ENCODE data around the gene YIPF4.
"Not testable (repeated sequence)": the region's sequence is repeated elsewhere in the genome, so short reads cannot be mapped to it uniquely, and the experiment has no call there.

The YIPF4 gene

DNA sequence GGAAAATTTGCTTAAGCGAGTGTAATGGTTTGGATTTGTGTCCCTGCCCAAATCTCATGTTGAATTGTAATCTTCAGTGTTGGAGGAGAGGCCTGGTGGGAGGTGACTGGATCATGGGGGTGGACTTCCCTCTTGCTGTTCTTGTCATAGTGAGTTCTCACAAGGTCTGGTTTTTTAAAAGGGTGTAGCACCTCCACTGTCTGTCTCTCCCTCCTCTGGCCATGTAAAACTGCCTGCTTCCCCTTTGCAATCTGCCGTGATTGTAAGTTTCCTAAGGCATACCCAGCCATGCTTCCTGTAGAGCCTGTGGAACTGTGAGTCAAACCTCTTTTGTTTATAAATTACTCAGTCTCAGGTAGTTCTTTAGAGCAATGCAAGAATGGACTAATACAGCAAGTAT lies 6.6 kb downstream of the YIPF4 start:
- TF ChIP-seq, protein P1, sequence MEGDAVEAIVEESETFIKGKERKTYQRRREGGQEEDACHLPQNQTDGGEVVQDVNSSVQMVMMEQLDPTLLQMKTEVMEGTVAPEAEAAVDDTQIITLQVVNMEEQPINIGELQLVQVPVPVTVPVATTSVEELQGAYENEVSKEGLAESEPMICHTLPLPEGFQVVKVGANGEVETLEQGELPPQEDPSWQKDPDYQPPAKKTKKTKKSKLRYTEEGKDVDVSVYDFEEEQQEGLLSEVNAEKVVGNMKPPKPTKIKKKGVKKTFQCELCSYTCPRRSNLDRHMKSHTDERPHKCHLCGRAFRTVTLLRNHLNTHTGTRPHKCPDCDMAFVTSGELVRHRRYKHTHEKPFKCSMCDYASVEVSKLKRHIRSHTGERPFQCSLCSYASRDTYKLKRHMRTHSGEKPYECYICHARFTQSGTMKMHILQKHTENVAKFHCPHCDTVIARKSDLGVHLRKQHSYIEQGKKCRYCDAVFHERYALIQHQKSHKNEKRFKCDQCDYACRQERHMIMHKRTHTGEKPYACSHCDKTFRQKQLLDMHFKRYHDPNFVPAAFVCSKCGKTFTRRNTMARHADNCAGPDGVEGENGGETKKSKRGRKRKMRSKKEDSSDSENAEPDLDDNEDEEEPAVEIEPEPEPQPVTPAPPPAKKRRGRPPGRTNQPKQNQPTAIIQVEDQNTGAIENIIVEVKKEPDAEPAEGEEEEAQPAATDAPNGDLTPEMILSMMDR (IDR thresholded peaks at IDR 0.05; ENCODE audit: low read depth, low read length), result no peak
- DNase-seq (ENCODE audit: extremely low read depth, low read depth), result no peak

DNA sequence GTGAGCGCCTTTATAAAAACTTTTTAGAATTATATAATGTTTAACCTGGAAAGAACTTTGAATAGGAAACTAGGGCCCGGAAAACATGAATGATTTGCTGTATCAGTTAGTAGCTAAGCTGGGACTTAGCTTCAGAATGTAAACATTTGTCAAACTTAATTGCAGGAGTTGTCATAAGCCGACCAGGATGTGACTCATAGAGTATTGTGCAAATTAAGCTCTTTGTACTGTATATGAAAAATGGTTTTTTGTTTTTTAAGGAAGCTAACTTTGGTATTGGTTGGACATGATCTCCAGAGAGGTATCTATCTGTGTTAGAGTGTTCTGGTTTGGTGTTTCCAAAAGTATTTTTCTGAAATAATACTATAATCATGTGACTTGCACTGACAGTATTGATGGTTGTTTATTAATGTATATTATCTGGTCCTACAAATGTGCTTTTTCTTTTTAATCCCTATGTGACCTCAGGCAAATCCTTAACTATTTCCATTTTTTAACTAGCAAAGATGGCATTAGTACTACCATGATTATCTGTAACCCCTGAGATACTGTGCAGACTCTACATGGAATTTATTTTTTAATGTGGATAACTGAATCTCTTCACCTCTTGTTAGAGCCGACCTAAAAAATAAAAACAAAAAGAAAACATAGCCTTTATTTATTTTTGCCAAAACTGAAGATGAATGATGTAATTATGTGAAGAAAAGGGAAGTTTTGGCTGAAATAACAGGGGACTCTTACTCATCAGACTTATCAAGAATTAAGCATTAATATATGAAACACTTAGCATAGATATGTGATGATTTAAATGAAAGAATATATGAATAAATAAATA lies 11.7 kb downstream of the YIPF4 start:
- TF ChIP-seq, protein P1 (IDR thresholded peaks at IDR 0.05; ENCODE audit: low read depth, low read length), result no peak
- peak; percentile 49 for DNase-seq (ENCODE audit: extremely low read depth, low read depth)

DNA sequence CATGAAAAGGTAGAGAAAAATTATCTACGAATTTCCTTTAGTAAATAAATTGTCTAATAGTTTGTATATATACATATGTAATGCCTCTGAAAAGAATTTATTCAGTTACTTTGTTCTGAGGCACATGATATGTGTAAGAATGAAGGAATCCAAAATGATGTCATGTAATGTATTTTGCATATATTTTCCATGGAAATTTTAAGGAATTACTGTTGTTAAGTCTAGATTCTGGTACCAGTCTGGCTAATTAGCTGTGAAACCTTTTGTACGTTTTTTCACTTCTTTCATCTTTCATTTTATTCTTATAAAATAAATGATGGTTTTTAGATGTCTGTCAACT lies 12.3 kb downstream of the YIPF4 start:
- DNase-seq (ENCODE audit: extremely low read depth, low read depth), result no peak
- TF ChIP-seq, protein P1 (IDR thresholded peaks at IDR 0.05; ENCODE audit: low read depth, low read length), result no peak

DNA sequence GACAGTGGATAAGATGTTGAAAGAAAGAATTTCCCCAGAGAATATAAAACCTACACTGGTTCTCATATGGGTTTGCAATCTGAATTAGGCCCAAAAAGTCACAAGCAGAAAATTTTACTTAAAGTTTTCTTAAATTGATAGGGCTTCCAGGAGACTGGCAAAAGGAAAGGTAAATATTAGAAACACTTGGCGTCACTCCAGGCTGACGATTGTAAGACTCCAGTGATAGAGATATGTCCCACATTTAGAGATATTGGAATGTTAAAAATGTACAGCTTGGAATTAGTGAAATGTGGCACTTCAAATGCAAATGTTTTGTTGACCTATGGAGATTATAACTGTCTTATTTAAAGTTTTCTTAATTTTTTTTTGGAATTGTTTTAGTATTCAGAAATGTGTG lies 14.0 kb downstream of the YIPF4 start:
- TF ChIP-seq, protein P1 (IDR thresholded peaks at IDR 0.05; ENCODE audit: low read depth, low read length), result no peak
- no peak for DNase-seq (ENCODE audit: extremely low read depth, low read depth)

DNA sequence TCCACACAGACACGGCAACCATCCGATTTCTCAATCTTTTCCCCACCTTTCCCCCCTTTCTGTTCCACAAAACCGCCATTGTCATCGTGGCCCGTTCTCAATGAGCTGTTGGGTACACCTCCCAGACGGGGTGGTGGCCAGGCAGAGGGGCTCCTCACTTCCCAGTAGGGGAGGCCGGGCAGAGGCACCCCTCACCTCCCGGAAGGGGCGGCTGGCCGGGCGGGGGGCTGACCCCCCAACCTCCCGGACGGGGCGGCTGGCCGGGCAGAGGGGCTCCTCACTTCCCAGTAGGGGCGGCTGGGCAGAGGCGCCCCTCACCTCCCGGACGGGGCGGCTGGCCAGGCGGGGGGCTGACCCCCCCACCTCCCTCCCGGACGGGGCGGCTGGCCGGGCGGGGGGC lies 15.8 kb downstream of the YIPF4 start:
- not testable (repeated sequence) for DNase-seq (ENCODE audit: extremely low read depth, low read depth)

DNA sequence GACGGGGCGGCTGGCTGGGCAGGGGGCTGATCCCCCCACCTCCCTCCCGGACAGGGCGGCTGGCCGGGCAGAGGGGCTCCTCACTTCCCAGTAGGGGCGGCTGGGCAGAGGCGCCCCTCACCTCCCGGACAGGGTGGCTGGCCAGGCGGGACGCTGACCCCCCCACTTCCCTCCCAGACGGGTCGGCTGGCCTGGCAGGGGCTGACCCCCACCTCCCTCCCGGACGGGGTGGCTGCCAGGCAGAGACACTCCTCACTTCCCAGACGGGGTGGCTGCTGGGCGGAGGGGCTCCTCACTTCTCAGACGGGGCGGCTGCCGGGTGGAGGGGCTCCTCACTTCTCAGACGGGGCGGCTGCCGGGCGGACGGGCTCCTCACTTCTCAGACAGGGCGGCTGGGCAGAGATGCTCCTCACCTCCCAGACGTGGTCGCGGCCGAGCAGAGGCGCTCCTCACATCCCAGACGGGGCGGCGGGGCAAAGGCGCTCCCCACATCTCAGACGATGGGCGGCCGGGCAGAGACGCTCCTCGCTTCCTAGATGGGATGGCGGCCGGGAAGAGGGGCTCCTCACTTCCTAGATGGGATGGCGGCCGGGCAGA lies 16.4 kb downstream of the YIPF4 start:
- not testable (repeated sequence) for DNase-seq (ENCODE audit: extremely low read depth, low read depth)

DNA sequence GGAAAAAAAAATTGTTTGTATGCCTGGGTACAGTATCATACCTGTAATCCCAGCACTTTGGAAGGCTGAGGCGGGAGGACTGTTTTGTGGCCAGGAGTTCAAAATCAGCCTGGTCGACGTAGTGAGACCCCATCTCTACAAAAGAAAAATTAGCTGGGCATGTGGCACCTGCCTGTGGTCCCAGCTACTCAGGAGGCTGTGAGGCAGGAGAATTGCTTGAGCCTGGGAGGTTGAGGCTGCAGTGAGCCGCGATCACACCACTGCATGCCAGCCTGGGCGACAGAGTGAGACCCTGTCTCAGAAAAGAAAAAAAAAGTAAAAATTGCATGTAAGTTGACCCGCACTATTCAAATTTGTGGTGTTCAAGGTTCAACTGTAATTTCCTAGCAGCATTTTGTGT lies 32.9 kb downstream of the YIPF4 start:
- TF ChIP-seq, protein P1 (IDR thresholded peaks at IDR 0.05; ENCODE audit: low read depth, low read length), result no peak
- no peak for DNase-seq (ENCODE audit: extremely low read depth, low read depth)

DNA sequence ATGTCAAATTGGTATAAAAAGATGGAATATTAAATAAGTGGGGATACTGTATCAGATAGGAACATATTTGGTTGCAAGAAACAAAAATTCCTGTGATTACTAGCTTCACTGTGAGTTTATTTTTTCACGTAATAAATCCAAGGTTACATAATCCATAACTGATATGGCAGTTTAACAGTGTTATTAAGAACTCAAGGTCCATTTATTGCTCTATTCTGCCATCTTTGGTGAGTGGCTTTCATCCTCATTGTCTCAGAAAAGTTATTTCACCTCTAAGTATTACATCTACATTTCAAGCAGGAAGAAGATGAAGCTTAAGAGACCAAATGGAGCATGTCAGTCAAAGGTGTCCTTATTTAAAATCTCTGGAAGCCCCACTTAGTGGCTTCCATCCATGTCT lies 37.2 kb downstream of the YIPF4 start:
- TF ChIP-seq, protein P1 (IDR thresholded peaks at IDR 0.05; ENCODE audit: low read depth, low read length), result no peak
- DNase-seq (ENCODE audit: extremely low read depth, low read depth), result no peak

DNA sequence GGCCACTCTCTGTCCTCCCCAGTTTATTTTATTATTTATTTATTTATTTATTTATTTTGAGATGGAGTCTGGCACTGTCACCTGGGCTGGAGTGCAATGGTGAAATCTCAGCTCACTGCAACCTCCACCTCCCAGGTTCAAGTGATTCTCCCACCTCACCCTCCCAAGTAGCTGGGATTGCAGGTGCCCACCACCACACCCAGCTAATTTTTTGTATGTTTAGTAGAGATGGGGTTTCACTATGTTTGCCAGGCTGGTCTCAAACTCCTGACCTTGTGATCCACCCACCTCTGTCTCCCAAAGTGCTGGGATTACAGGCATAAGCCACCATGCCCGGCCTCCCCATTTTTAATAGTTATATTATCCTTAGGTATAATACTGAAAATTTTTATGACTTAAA lies 51.0 kb downstream of the YIPF4 start:
- DNase-seq (ENCODE audit: extremely low read depth, low read depth), result not testable (repeated sequence)

DNA sequence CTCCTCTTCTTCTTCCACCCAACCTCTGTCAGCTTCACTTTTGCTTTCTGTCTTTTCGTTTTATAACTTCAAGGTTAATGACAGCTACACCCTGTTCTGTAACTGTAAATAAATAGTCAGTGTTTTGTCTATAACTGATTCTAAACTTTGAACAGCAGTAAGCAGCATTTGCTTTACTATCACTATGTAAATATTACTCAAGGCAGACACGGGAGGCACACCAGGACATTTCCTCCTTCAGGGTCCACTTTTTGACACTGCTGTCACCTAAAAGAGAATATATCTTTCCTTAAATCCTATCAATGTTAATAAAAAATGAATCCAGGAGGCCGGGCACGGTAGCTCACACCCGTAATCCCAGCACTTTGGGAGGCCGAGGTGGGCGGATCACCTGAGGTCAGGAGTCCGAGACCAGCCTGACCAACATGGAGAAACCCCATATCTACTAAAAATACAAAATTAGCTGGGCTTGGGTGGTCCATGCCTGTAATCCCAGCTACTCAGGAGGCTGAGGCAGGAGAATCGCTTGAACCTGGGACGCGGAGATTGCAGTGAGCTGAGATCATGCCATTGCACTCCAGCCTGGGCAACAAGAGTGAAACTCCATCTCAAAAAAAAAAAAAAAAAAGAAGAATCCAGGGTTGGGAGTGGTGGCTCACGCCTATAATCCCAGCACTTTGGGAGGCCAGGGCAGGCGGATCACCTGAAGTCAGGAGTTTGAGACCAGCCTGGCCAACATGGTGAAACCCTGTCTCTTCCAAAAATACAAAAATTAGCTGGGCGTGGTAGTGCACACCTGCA lies 51.7 kb downstream of the YIPF4 start:
- not testable (repeated sequence) for DNase-seq (ENCODE audit: extremely low read depth, low read depth)
